Endothelial cell of umbilical vein (primary cell): Measurements from ENCODE around the gene MAEA. TPM values are rescaled to one million over a fixed set of nuclear protein-coding genes. Genes with fewer than 3 reads are reported as not detected.

Experiments used
- BruUV-seq: library from RNA; stranded (reverse); fragments of 400-500 nt; replicated peaks from 2 replicates; lab custom pipeline; 2021; lab: Mats Ljungman, UMichigan
- CTCF ChIA-PET: fragments of 300-600, 350-600 bp; sonication (Branson Sonifier 250); formaldehyde crosslinking; loops from one replicate; lab custom pipeline; 2021; ENCODE audit warnings: antibody characterized with exemption, inconsistent platforms; lab: Charles Lee
- POLR2A ChIA-PET: fragments of 300-600, 350-600 bp; sonication (Branson Sonifier 250); formaldehyde crosslinking; loops from one replicate; lab custom pipeline; 2021; ENCODE audit warnings: antibody characterized with exemption, inconsistent platforms; lab: Charles Lee
- DNase-seq: peaks from one replicate; pipeline ENCODE4 v3.0.0-alpha.2; 2011; ENCODE audit warnings: low read depth, low spot score
- FAIRE-seq: peaks from 2 replicates; lab custom pipeline; 2011; peaks lifted over from hg19 to GRCh38; lab: Jason Lieb, UNC
- H2AFZ ChIP-seq: 2 replicates; pipeline ENCODE4 v1.6.0; 2012; ENCODE audit warnings: low read depth, low read length, control low read depth, inconsistent platforms
- H3K27ac ChIP-seq: 2 replicates; pipeline ENCODE4 v1.5.1; 2011; ENCODE audit warnings: low read depth, mild to moderate bottlenecking, control low read depth, low read length, moderate library complexity; ENCODE audit not compliant: insufficient read depth
- H3K27me3 ChIP-seq, 2 experiments: 2 replicates each; pipeline versions ENCODE4 v1.6.0 to v1.6.1; 2011; ENCODE audit warnings: low read length in 2 of 2, mixed read lengths in 1 of 2; ENCODE audit not compliant: control insufficient read depth in 2 of 2, insufficient read depth in 2 of 2
- H3K36me3 ChIP-seq, 2 experiments: 2 replicates in 1 of 2; 3 replicates in 1 of 2; pipeline ENCODE4 v1.5.1; 2011; ENCODE audit warnings: low read length in 2 of 2, mild to moderate bottlenecking in 1 of 2, moderate library complexity in 1 of 2; ENCODE audit not compliant: control insufficient read depth in 2 of 2, insufficient read depth in 2 of 2; ENCODE audit errors: extremely low read depth in 1 of 2
- H3K4me1 ChIP-seq: 3 replicates; pipeline ENCODE4 v1.5.1; 2011; ENCODE audit warnings: mild to moderate bottlenecking, low read length; ENCODE audit not compliant: control insufficient read depth, insufficient read depth; ENCODE audit errors: extremely low read depth
- H3K4me2 ChIP-seq: 2 replicates; pipeline ENCODE4 v1.6.1; 2011; ENCODE audit warnings: low read length, control low read depth, mixed read lengths; ENCODE audit not compliant: insufficient read depth
- H3K4me3 ChIP-seq, 3 experiments: fragments of 200-600 bp in 1 of 3; sonication (generic), shearing (Covaris generic) in 1 of 3; replicated peaks in 1 of 3; 2 replicates each; pipeline ENCODE4 v1.5.1; 2011 to 2016; ENCODE audit warnings: control low read depth in 3 of 3, low read length in 3 of 3, mild to moderate bottlenecking in 2 of 3, inconsistent platforms in 1 of 3, low read depth in 1 of 3, moderate library complexity in 1 of 3; ENCODE audit not compliant: insufficient read depth in 1 of 3
- H3K79me2 ChIP-seq: 2 replicates; pipeline ENCODE4 v1.6.0; 2012; ENCODE audit warnings: low read length, inconsistent platforms; ENCODE audit not compliant: control insufficient read depth, insufficient read depth
- H3K9ac ChIP-seq: replicated peaks from 2 replicates; pipeline ENCODE3; 2011; ENCODE audit warnings: low read length, control low read depth; ENCODE audit not compliant: insufficient read depth; ENCODE audit errors: extremely low read depth
- H3K9me1 ChIP-seq: replicated peaks from 3 replicates; pipeline ENCODE4 v1.6.0; 2011; ENCODE audit warnings: mild to moderate bottlenecking, low read length; ENCODE audit not compliant: control insufficient read depth, insufficient read depth; ENCODE audit errors: extremely low read depth
- H3K9me3 ChIP-seq: replicated peaks from 2 replicates; pipeline ENCODE4 v1.5.1; 2012; ENCODE audit warnings: low read length, inconsistent platforms; ENCODE audit not compliant: control insufficient read depth, insufficient read depth
- H4K20me1 ChIP-seq: replicated peaks from 2 replicates; pipeline ENCODE3; 2011; ENCODE audit warnings: mild to moderate bottlenecking, low read length; ENCODE audit not compliant: control insufficient read depth, insufficient read depth; ENCODE audit errors: extremely low read depth
- EZH2 ChIP-seq: IDR thresholded peaks from 2 replicates; pipeline ENCODE4 v1.6.1; 2012; ENCODE audit warnings: borderline replicate concordance, low read depth, mild to moderate bottlenecking, moderate library complexity, low read length, inconsistent platforms; ENCODE audit not compliant: severe bottlenecking
- FOS ChIP-seq: IDR thresholded peaks from 2 replicates; pipeline ENCODE4 v1.6.1; 2011; ENCODE audit warnings: mild to moderate bottlenecking, low read length, moderate library complexity, borderline replicate concordance; ENCODE audit not compliant: insufficient read depth
- GATA2 ChIP-seq: IDR thresholded peaks from 2 replicates; pipeline ENCODE4 v1.7.0; 2011; ENCODE audit warnings: low read depth, mild to moderate bottlenecking, moderate library complexity, mixed read lengths, low read length; ENCODE audit not compliant: insufficient read length, insufficient read depth
- JUN ChIP-seq: IDR thresholded peaks from 2 replicates; pipeline ENCODE4 v1.6.1; 2011; ENCODE audit warnings: borderline replicate concordance, low read depth; ENCODE audit not compliant: insufficient read length, insufficient read depth
- MAX ChIP-seq: IDR thresholded peaks from 2 replicates; pipeline ENCODE4 v1.6.1; 2011; ENCODE audit not compliant: insufficient read depth, insufficient read length
- MYC ChIP-seq: IDR thresholded peaks from one replicate; pipeline ENCODE4 v1.6.1; 2011; ENCODE audit warnings: mild to moderate bottlenecking, low read depth, low read length
- POLR2A ChIP-seq: IDR thresholded peaks from 2 replicates; pipeline ENCODE4 v1.6.1; 2012; ENCODE audit warnings: low read depth, mild to moderate bottlenecking, control low read depth, low read length
- POLR2AphosphoS5 ChIP-seq: IDR thresholded peaks from 2 replicates; pipeline ENCODE4 v1.6.1; 2012; ENCODE audit warnings: low read depth, mild to moderate bottlenecking, control low read depth, low read length, moderate library complexity; ENCODE audit not compliant: insufficient read depth
- dilution Hi-C: fragments of 300-500 bp; cut with MboI; formaldehyde crosslinking; loops from one replicate; pipeline ENCODE4 v1.15.0; 2019; ENCODE audit warnings: low sequenced_read_pairs; ENCODE audit not compliant: extremely low pct_ligation_motif_present
- intact Hi-C: fragments of 100-400 bp; cut with micrococcal nuclease; formaldehyde crosslinking; loops from one replicate; pipeline ENCODE4 v1.10.0; 2022
- polyA plus RNA-seq, 4 experiments: library from polyadenylated mRNA; depleted of rRNA in 3 of 4; stranded (reverse) in 3 of 4; unstranded in 1 of 4; fragments of >200 nt; gene quantifications; 2 replicates each; pipeline versions ENCODE4 v1.2.1 to v1.2.3, GENCODE V29; 2011 to 2012; ENCODE audit warnings: missing spikeins in 1 of 4
- total RNA-seq: library from RNA; stranded (reverse); gene quantifications from 2 replicates; pipeline ENCODE4 v1.2.3, GENCODE V29; 2021
- TF ChIP-seq, protein P1 (sequence below), 2 donors: IDR thresholded peaks; 1 replicate in 1 of 2; 2 replicates in 1 of 2; pipeline ENCODE4 v1.5.1; 2011; ENCODE audit warnings: low read length in 2 of 2, mild to moderate bottlenecking in 2 of 2, moderate library complexity in 2 of 2, control low read depth in 1 of 2, inconsistent platforms in 1 of 2, low read depth in 1 of 2; ENCODE audit not compliant: insufficient read depth in 1 of 2; ENCODE audit errors: extremely low read depth in 1 of 2

Gene MAEA
- total and polyA plus RNA-seq, 2 donors (not counting 3 experiments of a cell fraction or from before 2014, with no cell fraction given) = 66.0 to 108 TPM

GRCh38 chr4:1285151-1285789, 4.4 kb upstream of the MAEA start:
- Histone ChIP-seq H3K9ac (no peak overlapping the region), H3K4me3 (no peak overlapping the region), H3K9me1 (no peaks in the 10 kb centered on the region), H3K27ac (no peak overlapping the region), H3K4me2 (no peak overlapping the region), H3K4me1 (peaks cover 6% of the 10 kb centered on the region), H3K9me3 (no peaks in the 10 kb centered on the region), H4K20me1 (no peaks in the 10 kb centered on the region), H3K27me3 (no peaks in the 10 kb centered on the region), H2AFZ (no peak overlapping the region), H3K36me3 (no peaks in the 10 kb centered on the region), H3K79me2 (peaks cover 6% of the 10 kb centered on the region)
- no TSS peak for BruUV-seq
- DNase-seq (no peak), FAIRE-seq (no peak)
- TF ChIP-seq POLR2A = no peak
- TF ChIP-seq MAX = no peak
- TF ChIP-seq, protein P1, sequence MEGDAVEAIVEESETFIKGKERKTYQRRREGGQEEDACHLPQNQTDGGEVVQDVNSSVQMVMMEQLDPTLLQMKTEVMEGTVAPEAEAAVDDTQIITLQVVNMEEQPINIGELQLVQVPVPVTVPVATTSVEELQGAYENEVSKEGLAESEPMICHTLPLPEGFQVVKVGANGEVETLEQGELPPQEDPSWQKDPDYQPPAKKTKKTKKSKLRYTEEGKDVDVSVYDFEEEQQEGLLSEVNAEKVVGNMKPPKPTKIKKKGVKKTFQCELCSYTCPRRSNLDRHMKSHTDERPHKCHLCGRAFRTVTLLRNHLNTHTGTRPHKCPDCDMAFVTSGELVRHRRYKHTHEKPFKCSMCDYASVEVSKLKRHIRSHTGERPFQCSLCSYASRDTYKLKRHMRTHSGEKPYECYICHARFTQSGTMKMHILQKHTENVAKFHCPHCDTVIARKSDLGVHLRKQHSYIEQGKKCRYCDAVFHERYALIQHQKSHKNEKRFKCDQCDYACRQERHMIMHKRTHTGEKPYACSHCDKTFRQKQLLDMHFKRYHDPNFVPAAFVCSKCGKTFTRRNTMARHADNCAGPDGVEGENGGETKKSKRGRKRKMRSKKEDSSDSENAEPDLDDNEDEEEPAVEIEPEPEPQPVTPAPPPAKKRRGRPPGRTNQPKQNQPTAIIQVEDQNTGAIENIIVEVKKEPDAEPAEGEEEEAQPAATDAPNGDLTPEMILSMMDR (IDR thresholded peaks at IDR 0.05; ENCODE audit: extremely low read depth in 1 of 2, insufficient read depth in 1 of 2, low read depth in 1 of 2, low read length in 2 of 2) = no peak
- no peak for TF ChIP-seq GATA2
- TF ChIP-seq POLR2AphosphoS5 = no peak
- no peak for TF ChIP-seq MYC
- TF ChIP-seq FOS = no peak
- no peak for TF ChIP-seq JUN
- no peak for TF ChIP-seq EZH2
- intact Hi-C loops = no loop called here
- dilution Hi-C loops = no loop called here
- CTCF ChIA-PET = interaction anchor here (0.9 kb wide), 1 partner anchor 17 kb away, joined by 4 read pairs; no protein-coding TSS in a partner anchor
- POLR2A ChIA-PET = no interaction called here
